Measurements from ENCODE around the gene CLEC4A.
A peak's percentile ranks its signal among the peaks of the same experiment; 100 is the strongest.
"Not testable (repeated sequence)": the region's sequence is repeated elsewhere in the genome, so short reads cannot be mapped to it uniquely, and the experiment has no call there.

Gene CLEC4A

GRCh38 chr12:8123124-8123912 is at the start of gene CLEC4A:
Gene CLEC4A, plus strand, starts transcription at chr12:8123617. Its CDS starts 262 bp downstream, at chr12:8123879.
- DNase-seq (ENCODE audit: low spot score): no peak

DNA sequence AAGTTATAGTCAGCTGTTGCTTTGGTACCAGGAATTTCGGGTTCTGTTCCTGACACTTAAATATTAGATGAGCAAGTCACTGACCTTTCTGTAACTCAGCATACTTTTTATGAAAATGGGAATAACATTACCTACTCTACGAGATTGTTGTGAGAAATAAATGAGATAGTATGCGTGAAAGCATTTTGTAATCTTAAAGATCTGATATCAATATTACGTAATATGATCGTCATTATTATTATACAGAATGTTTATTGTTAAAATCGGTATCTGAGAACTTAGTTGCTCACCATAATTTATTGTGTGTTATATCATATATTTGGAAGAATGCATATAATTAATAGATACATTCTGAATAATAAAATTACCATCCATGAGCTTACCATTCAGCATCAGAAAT is 47.5 kb upstream of the CLEC4A start:
- no peak for DNase-seq (ENCODE audit: low spot score)

DNA sequence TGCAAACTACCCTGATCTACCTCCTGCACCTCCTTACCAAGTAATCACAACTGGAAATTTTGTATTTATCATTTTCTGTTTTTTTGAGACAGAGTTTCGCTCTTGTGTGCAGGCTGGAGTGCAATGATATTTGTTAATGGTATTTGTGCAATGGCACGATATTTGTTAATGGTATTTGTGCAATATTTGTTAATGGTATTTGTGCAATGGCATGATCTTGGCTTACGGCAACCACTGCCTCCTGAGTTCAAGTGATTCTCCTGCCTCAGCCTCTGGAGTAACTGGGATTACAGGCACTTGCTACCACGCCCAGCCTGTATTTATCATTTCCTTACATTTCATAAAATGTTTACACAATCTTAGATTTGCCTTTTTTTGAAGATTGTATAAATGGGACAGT is 47.1 kb upstream of the CLEC4A start:
- DNase-seq (ENCODE audit: low spot score): no peak

DNA sequence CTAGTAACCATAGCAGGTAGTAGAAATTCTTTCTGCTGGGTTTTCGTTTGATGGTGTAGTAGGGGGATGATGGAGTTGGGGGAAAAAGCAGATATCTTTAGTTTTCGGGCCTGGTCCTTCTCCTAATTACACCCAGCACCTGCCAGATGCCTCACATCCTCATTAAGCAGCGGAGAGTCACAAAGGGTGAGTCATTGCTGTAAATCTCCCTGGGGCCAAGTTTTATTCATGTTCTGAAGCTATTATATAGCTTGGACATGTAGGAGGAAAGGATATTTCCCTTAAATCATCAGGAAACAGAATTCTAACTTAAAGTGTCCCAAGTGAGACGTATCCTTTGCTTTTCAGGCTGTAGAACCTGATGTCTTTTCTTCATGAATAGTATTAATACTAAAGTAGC is 46.2 kb upstream of the CLEC4A start:
- DNase-seq (ENCODE audit: low spot score): peak; percentile 23

DNA sequence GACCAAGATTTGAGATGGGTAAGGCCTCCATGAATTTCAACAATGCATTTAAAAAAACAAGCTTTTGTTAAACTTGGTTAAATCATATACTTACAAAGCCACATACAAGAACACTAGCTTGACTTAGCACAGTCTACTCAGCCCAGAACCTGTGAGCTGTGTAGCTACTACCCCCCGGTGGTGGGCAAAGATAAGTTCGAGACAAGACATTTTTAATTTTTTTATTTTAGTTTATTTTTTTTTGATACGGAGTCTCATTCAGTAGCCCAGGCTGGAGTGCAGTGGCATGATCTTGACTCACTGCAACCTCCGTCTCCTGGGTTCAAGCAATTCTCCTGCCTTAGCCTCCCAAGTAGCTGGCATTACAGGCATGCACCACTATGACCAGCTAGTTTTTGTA is 45.0 kb upstream of the CLEC4A start:
- peak; percentile 66 for DNase-seq (ENCODE audit: low spot score)

DNA sequence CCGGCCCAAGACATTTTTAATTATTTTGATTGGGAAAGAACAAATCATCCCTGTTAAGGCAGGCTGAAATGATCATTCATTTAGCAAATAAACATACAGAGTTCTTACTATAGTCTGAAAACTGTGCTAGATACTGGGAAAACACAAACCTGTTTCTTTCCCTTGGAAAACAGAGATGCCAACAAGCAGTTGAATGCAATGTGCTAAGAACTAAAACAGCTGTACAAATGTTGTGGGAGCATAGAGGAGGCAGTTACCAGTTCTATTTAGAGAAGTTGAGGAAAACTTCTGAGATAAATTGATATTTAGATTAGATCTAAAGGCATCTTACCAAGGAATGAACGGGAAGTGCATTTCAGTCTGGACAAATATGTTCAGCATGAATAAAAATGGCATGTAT is 44.5 kb upstream of the CLEC4A start:
- DNase-seq (ENCODE audit: low spot score): no peak

DNA sequence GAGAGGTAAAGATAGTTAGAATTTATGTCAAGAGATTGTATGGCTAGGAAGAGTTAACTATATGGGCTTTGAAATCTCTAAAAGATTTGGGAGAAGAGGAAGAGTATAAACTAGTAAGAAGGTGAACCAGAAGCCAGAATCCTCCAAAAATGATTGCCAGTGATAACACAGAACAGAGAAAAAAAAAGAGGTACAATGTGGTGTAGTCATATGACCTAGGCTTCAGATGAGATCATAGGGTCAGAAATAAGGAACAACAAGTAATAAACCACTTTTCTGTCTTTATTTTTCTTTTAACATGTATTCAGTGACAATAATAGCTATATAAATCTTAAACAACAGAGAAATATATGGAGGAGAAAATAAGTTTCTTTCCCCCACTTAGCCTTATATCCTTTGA is 43.3 kb upstream of the CLEC4A start:
- DNase-seq (ENCODE audit: low spot score): no peak

DNA sequence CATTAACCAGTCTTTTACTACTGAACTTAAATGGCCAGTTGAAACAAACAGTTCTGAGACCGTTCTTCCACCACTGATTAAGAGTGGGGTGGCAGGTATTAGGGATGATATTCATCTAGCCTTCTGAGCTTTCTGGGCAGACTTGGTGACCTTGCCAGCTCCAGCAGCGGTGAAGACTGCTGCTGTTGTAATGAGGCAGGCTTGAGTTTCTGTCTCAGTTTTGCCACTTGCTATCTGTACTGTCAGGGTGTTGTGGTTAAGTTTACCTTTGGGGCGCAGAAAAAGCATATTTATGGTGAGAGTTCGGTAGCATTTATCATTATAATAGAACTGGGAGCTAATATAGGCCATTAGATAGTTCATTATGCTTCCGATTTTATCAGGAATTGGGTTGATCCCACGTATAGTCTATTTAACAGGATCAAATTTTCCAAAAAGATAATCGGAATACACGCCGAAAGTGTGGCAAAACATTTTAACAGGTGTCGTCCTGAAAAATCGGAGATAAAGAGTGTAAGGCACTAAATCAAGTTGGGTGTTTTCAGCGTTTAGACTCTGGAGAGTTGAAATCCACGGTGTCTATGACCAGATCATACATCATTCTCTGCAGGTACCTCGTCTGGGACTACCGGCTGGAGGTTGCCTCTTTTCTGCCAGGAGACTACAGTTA is 42.0 kb upstream of the CLEC4A start:
- no peak for DNase-seq (ENCODE audit: low spot score)

DNA sequence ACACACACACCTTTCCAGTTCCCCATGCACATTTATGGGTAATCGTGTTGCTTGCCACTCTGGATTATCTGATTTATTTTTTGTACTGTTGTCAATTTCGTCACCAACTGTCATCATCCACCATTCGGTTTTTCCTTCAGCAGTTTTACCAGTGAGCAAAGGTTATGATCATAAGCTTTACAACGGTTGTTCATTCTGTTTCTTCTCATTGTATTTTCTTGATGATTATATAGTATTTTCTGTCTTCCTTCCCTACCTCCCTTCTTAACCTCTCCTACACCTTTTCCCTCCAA is 40.7 kb upstream of the CLEC4A start:
- DNase-seq (ENCODE audit: low spot score): no peak

- DNase-seq (ENCODE audit: low spot score): not testable (repeated sequence)
These were observed 39.1 kb upstream of the CLEC4A start for GRCh38 chr12:8084351-8084750.

DNA sequence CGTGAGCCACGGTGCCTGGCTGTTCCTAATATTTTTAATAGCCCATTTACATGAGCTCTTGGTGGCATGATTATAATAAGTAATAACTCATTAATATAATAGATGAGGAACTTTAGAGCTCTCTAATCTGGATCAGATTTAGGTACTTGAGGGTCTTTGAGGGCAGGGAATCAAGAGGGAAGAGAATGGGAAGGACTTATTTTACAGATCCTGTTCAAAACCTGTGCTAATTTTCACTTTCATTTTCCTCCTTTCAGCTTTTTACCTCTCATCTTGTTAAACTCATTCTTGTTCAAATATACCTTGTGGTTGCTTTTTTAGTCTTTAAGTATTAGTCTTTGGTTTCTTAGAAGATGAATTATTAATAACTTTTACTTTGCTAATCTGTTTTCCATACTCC is 35.8 kb upstream of the CLEC4A start:
- no peak for DNase-seq (ENCODE audit: low spot score)

DNA sequence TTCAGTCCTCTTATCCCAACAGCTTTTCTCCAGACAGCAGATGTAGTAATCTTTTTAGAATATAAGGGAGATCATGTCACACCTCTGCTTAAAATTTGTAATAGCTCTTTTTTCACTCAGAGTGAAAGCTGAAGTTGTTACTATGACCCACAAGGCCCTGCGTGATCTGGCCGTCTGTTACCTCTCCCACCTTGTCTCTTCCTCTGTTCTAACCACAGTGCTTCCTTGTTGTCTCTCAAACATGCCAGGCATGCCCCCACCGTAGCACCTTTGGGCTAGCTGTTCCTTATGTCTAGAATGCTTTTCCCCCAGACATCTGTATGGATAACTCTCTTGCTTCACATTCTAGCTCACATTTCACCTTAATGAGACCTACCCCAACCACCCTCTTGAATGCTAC is 34.8 kb upstream of the CLEC4A start:
- DNase-seq (ENCODE audit: low spot score): no peak

DNA sequence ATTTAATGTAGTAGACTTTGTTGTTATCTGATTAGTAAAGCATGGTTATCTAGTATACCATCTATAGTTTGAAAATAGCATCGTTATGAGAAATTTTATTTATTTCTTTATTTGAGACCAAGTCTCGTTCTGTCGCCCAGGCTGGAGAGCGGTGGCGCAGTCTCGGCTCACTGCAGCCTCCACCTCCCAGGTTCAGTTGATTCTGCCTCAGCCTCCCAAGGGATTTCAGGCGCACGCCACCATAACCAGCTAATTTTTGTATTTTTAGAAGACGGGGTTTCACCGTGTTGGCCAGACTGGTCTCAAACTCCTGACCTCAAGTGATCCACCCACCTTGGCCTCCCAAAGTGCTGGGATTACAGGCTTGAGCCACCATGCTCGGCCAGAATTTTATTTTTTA is 34.1 kb upstream of the CLEC4A start:
- DNase-seq (ENCODE audit: low spot score): not testable (repeated sequence)

DNA sequence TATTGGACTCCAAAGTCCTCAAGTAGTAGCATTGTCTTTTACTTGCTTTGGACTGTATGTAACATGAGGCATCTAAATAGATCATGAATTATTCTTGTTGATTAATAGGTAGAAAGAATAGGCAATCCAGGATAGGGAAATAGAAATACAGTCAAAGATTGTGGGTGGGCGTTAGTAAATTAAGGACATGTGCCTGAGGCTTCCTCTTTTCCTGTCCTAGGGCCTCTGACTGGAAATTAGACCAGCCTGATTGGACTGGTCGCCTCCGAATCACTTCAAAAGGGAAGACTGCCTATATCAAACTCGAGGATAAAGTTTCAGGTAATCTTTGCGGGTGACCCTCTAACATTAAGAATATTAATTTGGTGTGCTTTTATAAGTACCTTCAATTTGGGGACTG is 33.7 kb upstream of the CLEC4A start:
- no peak for DNase-seq (ENCODE audit: low spot score)

GRCh38 chr12:8093291-8093690 is 30.1 kb upstream of the CLEC4A start:
- no peak for DNase-seq (ENCODE audit: low spot score)

DNA sequence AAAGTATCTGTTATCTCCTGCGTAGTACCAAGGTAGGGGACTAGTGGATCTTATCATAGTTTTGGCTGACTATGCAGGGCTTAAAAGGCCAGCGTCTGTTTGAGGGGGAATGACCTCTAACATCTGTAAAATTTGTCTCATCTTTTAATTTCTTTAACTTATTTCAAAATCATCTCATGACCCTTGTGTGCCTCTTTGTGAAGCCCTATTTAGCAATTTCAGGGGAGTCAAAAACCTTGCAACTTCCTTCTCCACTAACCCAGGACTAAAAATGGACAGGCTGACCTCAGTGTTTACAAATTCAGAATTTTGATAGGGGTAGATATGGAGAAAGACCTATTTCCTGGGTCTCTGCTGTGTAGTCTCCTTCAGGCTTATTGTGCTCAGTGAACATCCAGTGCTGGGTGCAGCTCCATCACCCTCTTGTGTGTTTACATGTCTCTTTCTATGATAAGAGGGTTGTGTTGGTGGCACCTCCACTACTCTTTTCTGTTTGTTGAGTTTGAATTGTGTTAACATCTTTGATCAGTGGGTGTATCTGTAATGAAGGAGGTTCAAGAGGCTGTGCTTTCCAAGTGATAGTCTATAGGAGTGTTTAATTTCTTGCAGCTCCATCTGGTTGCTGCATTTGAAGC is 27.0 kb upstream of the CLEC4A start:
- DNase-seq (ENCODE audit: low spot score): no peak

GRCh38 chr12:8099235-8099634 is 24.2 kb upstream of the CLEC4A start:
- no peak for DNase-seq (ENCODE audit: low spot score)

DNA sequence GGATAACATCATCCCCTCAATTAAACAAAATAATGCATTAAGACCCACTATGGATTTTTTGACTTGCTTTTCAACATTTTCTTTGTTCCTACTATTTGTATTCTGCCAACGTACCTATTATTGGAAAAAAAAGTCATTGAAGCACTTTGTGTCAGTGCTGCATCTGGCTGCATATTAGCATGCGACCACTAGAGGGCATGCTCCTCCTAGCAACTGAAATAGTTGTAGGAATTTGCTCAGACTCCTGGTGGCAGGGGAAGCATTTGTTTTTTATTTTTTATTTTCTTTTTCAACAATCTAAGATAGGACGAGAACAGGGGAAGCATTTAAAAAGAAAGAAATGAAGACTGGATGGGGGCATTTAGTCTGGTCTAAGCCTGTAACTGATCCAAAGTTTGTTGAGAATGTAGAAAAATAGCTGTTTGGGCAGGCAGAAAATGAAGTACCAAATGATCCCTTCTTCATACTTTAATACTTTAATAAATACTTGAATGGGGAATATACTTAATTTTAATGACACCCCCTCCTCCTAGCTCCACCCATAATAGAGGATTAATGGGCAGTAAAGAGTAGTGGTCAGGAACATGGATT is 14.5 kb upstream of the CLEC4A start:
- DNase-seq (ENCODE audit: low spot score): peak; percentile 76

DNA sequence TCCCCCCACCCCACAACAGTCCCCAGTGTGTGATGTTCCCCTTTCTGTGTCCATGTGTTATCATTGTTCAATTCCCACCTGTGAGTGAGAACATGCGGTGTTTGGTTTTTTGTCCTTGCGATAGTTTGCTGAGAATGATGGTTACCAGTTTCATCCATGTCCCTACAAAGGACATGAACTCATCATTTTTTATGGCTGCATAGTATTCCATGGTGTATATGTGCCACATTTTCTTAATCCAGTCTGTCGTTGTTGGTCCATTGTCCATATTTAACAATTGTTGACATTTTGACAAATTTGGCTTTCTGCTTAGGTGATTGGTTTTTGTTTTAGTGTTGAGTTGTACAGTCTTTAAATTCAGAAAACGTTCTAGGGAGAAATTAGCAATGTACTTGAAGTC is 10.3 kb upstream of the CLEC4A start:
- not testable (repeated sequence) for DNase-seq (ENCODE audit: low spot score)

DNA sequence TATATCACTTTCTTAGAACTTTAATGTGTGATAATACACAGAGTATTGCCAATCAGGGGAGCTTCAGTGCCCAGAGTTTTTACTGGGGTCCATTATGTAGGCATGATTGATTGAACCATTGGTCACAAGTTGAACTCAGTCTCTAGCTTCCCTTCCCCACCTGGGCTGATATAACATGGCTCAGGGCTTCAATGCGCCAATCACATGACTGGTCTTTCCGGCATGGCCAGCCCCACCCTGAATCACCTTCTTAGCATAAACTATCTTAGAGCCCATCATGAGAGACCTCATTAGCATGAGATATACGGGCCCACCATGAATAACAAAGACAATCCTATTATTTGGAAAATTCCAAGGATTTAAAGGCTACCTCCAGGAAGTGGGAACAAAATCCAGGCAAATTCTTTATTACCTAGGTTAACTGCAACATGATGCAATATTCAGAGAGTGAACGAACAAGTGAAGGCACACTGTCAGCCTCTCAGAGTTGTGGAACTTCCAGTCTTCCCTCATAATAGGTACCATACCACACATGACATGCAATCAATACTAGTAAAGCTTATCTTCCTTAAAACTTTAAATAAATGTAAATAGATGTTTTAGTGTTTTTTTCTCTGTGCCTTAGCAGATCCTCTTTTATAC is 3.2 kb upstream of the CLEC4A start:
- no peak for DNase-seq (ENCODE audit: low spot score)

DNA sequence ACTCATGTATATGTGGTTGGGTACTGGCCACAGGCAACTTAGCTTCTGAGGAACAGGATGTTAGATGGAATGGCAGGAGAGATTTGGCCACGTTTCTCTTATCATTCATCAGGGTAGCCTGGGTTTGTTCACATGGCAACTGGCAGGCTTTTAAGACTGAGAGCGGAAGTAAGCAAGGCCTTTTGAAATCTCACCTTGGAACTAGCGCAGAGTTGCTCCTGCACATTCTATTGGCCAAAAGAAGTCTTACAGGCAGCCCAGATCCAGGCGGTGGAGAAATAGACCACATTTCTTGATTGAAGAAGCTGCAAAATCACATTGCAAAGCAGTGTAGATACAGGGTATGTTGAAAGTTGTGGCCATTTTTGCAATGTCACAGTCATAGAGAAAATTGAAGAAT is 3.7 kb downstream of the CLEC4A start:
- DNase-seq (ENCODE audit: low spot score): no peak

GRCh38 chr12:8133636-8134397 is 10.4 kb downstream of the CLEC4A start:
- not testable (repeated sequence) for DNase-seq (ENCODE audit: low spot score)
